ENCODE results near the gene DHRS12.

DHRS12 gene

DNA sequence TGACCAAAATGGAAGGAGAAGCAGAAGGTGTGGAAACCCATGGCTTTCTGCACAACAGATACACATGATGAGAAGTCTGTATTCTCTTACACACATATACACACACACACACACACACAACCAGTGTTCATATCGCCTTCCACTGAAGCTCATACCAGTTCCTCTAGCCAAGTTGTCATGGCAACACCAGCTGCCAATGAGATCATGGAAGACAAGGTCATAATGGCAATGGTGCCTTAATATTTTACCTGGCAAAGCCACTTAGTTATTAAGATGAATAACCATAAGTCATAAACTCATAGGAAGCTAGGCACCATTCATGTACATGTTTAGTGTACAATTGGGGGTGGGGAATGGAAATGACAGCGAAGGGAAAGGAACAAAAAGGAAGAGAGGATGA, 2.6 kb upstream of the DHRS12 start:
- DNase-seq: no peak

DNA sequence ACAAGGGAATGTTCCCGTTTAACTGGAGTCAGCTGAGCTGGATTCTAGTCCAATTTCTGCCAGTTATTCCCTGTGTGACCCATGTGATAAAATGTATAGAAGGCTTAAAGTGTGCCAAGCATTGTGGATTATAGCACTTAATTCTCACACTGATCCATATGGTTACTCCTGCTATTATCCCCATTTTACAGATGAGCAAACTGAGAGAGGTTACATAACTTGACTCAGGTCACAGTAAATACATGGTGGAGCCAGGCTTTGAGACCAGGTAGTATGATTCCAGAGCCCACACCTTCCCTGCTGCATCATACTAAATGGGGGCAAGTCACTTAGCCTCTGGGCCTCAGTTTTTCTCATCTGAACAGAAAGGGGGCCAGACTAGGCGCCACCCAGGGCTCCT, 2.0 kb upstream of the DHRS12 start:
- DNase-seq: no peak

DNA sequence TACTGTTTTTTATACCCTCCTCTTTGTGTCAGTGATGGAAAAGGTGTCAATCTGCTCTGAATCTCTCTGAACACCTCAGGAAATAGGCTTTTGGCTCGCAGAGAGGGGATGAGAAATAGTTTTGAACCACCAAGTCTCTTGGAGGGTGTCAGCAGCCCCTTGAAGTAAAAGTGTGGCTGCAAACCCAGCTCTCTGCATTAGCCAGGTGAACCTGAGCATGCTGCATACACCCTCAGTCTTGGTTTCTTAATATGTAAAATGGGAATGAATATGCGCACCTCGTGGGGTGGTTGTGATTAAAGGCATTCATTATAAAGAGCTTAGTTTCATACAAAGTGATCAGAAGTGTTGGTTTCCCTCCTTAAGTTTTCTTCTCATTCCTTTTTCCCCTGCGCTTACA, 1.4 kb upstream of the DHRS12 start:
- DNase-seq: no peak

DNA sequence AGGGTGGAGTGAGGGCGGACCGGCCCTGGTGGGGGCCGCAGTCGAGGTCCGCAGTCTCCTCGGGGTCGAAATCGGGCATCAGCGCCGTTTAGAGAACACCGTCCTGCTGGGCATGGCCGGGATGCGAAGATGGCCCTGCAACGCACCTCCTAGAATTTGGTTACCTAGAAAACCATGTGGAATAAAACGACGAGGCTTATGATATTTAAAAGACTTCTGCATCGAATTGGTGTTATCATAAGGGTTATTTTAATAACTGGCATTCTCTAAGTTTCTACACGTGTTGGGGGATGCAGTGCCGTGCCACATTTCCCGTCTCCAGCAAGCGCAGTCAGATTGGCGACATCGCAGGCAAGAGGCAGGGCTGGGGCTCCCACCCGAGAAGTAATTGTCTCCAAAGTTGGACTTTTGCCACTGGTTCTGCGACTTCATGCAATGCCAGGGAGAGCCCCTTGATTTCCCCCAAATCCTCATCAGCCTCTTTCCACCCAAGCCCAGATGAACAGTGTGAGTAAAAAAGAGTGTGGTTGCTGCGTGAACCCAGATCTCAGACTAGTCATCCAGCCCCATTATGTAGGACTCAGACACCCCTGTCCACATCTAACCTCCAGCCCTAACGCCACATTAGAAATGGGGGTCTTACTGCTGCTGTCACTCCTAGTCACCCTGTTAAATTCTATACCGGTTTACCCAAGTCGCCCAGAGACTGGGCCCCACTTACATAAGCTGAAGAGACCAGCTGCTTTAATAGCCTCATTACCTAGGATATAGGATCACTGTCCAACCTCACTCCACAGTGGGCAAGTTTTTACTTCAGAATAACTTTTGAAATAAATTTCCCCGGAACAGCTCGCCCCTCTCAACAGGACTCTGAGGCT, 571 bp upstream of the DHRS12 start:
- DNase-seq: peak; percentile 52

DNA sequence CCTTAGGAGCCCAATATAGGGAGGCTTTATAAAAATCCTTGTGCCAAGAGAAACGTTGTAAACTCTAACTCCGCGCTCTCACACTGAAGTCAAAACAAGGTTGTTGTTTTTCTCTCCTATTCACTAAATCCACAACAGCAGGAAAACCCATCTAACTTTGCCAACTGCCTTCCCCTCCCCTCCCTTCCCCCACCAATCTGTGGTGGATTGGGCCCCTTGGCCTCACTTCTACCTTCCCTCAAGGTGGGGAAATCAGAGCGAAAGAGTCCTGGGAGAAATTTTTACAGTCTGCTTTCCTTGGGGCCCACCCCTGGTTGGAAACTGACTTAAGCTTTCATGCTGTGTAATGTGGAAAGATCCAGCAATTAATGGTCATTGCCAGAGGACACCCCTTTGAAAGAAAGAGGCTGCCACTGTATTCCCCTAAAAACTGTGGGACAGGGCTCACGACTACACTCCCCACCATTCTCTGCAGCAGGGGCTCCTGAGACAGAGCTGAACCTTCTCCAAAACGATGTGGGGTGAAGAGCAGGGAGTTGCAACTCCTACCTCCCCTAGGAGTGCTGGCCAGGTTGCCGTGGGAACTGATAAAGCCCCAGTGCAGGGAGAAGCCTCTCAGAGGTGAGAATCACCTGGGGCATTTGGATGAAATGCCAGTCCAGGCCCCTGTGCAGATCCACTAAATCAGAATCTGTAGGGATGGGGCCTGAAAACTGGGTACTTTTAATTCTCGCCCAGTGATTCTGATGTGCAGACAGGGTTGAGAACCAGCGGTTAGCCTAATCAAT, 1.1 kb downstream of the DHRS12 start:
- DNase-seq: no peak

DNA sequence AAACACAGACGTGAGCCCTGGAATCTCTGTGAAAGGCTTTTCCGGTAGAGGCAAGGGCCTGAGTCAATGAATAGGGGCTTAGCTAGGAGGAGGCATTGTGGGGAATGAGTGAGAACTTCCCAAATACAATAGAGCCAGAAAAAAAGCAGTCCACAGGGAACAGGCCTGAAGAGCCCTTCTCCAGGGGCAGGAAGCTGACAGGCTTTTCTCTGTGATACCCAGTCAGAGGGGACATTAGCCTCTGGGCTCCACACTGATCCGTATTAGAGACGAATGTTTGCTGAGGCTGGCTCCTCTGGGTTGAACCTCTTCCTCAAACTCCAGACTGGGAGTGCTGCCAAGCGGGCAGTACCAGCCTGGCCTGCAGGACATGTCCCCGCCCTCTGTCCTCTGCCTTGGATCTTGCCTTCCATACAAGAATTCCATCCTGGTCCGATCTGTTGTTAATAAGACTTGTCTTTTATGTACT, 2.3 kb downstream of the DHRS12 start:
- no peak for DNase-seq

DNA sequence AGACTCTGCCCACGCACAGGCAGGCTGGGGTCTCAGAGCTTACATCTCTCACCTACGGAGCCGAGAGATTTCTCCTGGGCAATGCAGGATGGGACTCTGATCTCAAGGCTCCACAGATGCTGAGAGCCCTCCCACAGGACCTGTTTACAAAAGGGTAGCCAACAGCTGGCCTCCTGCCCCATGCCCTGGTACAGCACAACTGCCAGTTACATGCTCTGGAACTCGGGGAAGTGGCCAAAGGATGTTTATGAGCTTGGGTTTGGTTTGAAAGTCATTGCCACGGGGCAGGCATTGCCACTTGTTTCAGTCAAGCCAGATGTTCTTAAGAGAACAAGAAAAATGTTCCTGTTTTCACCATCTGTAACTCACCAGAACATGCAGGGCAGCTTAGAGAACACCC, 3.5 kb downstream of the DHRS12 start:
- no peak for DNase-seq

DNA sequence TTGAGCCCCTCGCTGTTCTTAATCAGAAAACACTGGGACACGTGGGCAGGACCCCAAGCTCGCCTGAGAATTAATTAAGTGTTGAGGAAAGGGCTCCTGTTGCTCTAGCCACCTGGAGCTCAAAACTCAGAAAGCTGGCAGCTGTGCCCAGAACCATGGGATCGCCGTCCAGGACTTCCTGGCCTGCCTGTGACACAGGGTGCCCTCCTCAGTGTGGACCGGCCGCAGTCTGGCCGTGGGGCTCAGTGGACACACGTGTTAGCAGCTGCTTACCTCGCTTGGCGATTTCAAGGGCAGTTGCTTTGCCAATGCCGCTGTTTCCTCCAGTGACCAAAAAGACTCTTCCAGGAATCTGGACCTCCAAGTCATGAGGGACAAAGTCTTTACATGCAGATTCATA, 4.7 kb downstream of the DHRS12 start:
- no peak for DNase-seq

DNA sequence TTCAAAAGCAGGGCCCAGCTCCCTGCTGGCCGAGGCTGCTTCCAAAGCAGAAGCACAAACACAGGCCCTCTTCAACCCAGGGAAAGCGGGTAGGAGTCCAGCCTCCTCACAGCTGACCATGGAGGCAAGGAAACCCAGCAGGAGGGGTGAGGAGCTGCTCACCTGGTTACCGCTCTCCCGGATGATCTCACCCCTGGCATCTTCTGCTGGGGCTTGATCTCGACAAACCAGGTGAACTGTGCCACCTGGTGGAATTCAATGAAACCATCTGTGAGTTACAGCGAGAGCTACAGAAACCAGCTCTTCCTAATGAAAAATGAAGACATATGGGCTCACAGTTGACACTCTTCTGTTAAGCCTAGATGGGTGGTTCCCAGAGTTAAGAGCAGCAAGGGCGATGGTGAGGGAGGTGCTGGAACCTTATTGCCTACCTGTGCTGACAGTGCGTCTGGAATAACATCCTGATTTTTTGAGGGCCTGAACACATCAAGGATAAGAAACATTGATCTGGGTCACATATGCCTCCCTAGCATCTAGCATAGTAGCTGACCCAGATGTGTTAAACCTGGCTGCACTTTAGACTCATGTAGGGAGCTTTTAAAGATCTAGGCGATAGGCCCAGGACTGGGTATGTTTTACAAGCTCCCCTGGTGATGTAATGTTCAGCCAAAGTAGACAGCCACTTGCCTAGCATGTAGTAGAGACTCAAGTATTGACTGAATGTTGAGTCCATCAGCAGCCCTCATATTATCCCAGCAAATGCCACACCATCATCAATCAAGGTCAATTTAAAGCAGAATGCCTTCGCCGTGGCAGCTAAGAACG, 6.1 kb downstream of the DHRS12 start:
- DNase-seq: no peak

DNA sequence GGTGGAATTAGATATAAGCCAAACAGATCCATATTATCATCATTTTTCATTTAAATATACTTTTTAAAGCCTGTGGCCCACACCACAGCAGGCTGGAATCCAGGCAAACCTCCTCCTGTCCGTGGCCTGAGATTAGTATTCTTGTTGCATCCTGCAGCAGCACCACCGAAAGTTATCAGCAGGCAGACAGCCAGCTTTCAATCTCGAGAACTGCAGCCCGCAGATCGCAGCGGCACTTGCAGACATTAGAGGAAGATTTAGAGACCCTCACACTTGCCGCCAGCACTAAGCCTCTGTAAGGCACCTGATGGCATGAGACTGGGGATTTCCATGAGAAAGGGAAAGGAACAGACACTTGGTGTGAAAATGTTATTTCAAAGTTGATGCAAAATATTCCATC, 7.4 kb downstream of the DHRS12 start:
- DNase-seq: no peak

DNA sequence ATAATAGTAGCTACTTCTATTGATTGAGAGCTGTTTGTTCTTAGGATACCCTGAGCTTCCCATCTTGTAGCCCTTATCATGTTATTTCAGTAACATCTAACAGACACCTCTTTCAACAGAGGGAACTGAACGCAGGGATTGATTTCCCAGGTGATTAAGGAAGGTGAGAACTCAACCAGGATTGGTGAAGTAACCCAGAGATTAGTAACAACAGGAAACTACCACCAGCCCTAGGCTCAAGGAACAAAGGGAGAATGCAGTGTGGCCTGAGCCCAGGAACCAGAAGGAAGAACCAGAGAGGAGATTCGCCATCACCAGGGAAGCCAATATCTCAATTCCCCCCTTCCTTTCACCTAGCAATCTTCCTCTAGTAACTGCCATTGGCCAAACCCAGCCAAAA, 8.5 kb downstream of the DHRS12 start:
- no peak for DNase-seq

DNA sequence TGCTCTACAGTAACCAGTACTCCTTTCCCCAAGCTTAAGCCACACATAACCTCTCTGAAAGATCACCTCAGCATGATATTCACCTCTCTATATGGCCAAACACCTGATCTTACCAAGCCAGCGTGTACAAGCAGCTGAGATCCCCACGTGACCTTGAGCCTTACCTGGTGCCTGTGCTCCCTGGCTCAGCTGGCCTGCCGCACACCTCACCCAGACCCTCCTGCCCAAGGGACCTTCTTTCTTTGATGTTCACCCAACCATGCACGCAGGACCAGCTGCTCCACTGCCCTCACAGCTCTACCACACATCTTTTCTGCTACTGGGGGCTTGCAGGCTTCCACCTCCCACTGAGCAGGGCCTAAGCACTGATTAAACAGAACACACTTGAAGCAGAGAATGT, 9.0 kb downstream of the DHRS12 start:
- no peak for DNase-seq

DNA sequence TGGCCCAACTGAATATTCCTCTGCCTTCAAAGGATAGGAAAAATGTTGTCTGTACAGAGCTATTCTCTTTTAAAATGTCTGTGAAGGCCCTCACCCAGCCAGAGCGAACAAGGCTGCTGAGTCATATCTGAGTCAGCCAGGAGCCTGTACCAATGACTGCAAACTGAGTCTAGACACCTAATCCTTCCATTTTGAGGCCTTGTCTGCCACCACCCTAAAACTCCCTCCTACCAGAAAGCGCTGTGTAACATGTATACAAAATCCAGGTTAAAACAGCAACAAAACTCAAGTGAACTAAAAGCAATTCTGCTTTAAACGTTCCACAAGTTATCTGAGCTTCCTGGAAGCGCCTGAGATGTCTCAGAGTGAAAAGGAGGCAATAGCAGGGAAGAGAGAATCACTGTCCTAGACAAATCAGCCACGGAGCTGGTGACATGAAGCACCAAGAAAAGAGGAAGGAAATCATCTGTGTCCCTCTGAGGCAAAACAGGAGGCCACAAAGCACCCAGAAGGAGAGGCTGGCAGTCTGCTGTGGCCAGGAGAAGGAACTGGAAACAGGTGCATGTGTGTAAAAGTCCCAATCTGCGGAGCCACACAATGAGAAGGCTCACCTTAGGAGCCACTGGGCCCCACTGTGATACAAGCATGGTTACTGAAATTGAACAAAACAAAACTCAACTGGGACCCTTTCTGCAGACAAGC, 10.2 kb downstream of the DHRS12 start:
- no peak for DNase-seq

DNA sequence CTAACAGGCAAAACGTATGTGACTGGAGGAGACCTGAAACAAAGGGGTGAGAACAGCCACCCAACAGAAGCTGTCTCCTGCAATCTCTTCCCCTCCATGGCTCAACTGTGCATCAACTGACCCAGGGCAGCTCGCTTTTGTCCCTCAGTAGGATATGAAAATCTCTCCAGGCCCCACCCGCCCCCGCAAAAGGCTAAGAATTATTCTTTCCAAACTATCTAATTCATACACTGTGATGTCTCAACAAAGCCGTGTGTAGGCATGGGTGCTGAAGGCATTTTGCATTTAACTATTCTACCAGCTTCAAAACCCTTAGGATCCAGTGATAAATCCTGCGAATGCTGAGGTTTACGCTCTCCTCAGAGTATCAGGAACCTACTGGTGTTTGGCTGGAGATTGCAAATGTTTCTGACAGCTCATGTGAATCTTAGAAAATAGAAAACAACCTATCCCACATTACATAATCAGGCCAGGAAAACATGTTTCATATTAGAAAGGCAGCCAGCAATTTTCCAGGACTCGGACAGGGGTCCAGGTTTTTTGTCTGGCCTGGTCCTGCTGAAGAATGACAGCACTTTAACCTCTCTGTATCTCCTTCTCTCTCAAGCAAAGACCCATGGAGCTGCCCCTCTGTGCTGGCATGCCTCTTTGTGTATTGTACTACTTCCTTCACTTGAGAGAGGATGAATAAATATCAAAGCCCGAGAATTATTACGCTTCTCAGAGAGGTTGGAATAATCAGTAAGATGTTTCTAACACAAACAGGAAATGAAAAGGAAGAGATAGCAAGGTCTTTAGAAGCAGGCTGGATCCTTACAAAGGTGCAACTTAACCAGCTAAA, 17.3 kb downstream of the DHRS12 start:
- no peak for DNase-seq

DNA sequence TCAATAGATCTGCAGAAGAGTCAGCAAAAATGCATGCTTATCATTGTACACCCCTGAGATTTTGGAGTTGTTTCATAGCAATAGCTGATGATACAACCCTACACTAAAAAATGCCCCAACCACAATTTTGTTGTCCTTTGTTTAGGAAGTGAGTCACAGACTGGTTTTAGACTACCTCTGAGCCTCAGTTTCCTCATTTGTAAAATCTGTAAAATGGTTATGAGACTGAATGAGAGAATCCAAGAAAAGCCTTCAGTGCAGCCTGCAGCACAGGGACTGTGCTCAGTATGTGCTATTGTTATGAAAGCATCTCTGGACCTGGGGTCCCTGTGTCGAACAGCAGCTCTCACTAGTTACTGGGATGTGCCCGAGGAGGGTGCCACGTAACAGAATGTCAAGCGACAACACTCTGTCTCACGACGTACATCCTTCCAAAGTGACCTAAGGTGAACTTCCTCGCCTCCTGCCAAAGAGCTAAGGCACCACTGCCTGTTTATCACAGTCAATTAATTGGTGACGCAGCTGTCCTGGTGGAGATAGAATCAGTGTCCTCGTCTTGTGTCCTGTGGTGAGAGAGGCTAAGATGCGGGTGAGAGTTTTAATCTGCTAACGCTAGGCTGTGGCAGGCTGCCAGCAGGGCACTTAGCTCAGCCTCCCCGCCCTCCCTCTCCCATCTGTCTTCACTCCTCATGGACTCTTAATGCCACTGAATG, 18.1 kb downstream of the DHRS12 start:
- DNase-seq: no peak

DNA sequence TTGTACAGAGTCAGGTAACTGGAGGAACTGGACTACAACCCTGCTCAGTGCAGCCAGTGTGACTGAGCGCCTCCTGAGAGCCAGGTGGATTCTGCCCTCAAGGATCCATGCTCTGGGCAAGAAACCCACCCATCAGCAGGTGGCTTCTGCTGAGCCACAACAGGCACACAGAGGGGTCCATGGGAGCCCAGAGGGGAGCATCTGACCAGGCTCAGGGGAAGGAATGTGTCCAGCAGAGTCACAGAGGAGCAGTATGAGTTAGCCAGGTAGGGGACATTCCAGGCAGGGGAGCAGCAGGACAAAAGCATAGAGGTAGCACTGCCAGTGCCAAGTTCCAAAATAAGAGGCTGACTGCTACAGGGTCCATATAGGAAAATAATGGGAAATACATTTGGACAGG, 19.9 kb downstream of the DHRS12 start:
- no peak for DNase-seq

DNA sequence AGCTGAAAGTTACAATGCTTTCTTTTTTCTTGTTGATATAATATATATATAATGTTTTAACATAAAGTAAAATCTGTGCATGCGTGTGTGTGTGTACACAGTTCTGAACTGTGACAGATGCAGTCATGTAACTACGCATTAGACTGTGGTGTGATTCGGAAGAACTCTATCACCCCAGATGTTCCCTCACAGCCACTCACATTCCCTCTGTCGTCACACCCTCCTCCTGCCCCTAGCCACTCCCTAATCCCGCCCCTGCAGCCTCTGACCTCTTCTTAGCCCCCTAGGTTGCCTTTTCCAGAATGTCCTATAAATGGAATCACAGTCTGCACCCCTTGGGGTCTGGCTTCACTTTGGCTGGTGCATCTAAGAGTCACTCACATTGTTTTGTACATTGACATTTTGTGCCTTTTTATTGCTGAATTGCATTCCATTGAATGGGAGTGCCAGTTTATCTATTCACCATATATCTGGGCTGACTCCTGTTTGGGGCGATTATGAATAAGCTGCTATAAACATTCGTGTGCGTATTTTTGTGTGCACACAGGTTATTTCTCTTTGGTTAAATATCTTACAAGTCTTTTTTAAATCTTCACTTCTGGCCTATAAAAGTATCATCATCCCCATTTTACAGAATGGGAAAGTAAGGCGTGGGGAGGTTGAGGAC, 20.4 kb downstream of the DHRS12 start:
- DNase-seq: no peak

DNA sequence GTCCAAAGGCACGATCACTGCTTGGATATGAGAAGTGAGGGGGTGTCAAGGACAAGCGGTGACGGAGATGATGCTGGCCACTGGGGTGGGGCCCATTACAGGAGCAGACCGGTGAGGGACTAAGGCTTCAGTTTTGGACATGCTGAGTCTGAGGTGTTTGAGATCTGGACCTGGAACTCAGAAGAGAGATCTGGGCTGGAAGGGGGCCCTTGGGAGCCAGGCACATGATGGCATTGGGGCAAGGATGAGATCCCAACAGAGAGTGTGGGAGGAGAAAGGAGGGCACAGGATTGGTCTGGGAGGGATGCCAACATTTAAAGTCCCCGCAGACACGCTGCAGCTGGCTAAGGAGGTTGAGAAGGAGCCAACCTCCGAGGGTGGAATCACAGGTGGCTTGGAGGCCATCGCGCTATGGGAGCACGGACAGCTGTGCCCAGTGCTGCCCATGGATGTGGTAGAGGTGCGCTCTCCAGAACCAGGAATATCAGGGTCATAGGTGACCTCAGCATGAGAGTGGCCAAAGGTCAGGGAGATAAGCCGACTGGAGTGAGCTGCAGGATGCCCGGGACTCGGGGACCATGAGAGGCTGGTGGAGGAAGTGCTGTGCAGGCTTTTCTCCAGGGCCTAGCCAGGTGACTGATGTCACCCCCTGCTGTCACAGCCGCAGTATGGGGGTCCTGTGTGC, 21.8 kb downstream of the DHRS12 start:
- DNase-seq: no peak

DNA sequence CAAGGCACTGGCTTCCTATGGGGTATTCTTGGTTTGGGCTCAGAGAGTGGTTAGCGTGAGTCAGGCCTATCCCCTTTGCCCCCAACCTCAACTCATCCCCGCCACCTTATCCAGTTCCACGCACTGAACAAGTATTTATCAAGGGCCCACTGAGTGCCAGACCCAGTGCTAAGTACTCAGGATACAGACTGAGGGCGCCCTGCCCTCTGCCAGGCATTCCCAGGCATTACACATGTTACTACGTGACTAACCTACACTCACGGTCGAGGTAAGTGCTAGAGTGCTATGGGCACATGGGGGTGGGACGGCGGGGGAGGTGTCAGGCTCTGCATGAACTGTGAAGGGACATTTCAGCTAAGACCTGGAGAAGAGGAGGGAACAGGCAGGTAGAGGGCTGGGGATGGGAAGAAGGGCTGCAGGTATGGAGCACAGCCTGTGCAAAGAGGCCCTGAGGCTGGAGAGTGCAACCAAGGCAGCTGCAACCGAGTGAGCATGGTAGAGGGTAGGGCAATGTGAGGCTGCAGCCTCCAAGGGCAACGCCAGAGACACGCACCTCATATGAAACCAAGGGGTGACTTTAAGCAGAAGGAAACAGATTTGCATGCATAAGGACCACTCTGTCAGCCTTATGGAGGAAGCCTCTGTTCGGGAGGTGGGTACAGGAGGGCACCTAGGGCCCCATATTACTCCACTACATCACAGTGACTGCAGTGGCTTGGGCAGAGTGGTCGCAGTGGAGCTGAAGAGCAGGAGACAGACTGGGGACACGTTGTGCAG, 22.5 kb downstream of the DHRS12 start:
- DNase-seq: no peak
